B cell (primary cell): ENCODE measurements around the gene HLA-DMA. TPM values are rescaled to one million over a fixed set of nuclear protein-coding genes. Genes with fewer than 3 reads are reported as not detected.

Experiments
- ATAC-seq: fragments of 200-7000 bp; cut with Tn5 transposase; one replicate; pipeline ENCODE4 v1.10.0; 2021; ENCODE audit warnings: low read depth, mild to moderate bottlenecking, moderate number of reproducible peaks, moderate library complexity
- CTCF ChIA-PET: fragments of 350-600 bp; sonication (Branson Sonifier 250); formaldehyde crosslinking; loops from one replicate; lab custom pipeline; 2021; ENCODE audit warnings: antibody characterized with exemption, inconsistent platforms; lab: Charles Lee
- POLR2A ChIA-PET: fragments of 350-600 bp; sonication (Branson Sonifier 250); formaldehyde crosslinking; loops from one replicate; lab custom pipeline; 2021; ENCODE audit warnings: antibody characterized with exemption; lab: Charles Lee
- DNase-seq: peaks from one replicate; pipeline ENCODE4 v3.0.0; 2013
- H2AFZ ChIP-seq: 2 replicates; pipeline ENCODE4 v1.6.1; 2012; ENCODE audit warnings: mild to moderate bottlenecking, low read depth, low read length; ENCODE audit not compliant: insufficient read depth, poor library complexity, severe bottlenecking
- H3K27ac ChIP-seq, 2 donors: 1 replicate in 1 of 2; 2 replicates in 1 of 2; pipeline ENCODE4 v1.5.1; 2012 to 2013; ENCODE audit warnings: low read length in 2 of 2, mild to moderate bottlenecking in 2 of 2, moderate library complexity in 1 of 2
- H3K27me3 ChIP-seq, 4 experiments: fragments of 200-600 bp in 1 of 4; sonication (generic) in 1 of 4; replicated peaks in 1 of 4; 1 replicate in 2 of 4; 2 replicates in 2 of 4; pipeline versions ENCODE4 v1.6.1 to v1.7.0; 2013 to 2016; ENCODE audit warnings: low read length in 3 of 4, mild to moderate bottlenecking in 2 of 4, mixed read lengths in 1 of 4, moderate library complexity in 1 of 4; ENCODE audit not compliant: insufficient read depth in 4 of 4, control insufficient read depth in 3 of 4; ENCODE audit errors: control extremely low read depth in 1 of 4
- H3K36me3 ChIP-seq, 2 experiments: replicated peaks in 1 of 2; 1 replicate in 1 of 2; 2 replicates in 1 of 2; pipeline versions ENCODE4 v1.6.1 to v1.7.1; 2013; ENCODE audit warnings: low read length in 1 of 2; ENCODE audit not compliant: insufficient read depth in 2 of 2, control insufficient read depth in 1 of 2; ENCODE audit errors: control extremely low read depth in 1 of 2, extremely low read depth in 1 of 2
- H3K4me1 ChIP-seq, 2 donors: fragments of 200-600 bp in 1 of 2; sonication (generic) in 1 of 2; 1 replicate in 1 of 2; 2 replicates in 1 of 2; pipeline versions ENCODE4 v1.5.1 to v1.6.1; 2013 to 2017; ENCODE audit warnings: low read length in 2 of 2; ENCODE audit not compliant: control insufficient read depth in 2 of 2, insufficient read depth in 2 of 2
- H3K4me2 ChIP-seq: replicated peaks from 2 replicates; pipeline ENCODE3; 2012; ENCODE audit warnings: mild to moderate bottlenecking, low read depth, low read length; ENCODE audit not compliant: poor library complexity, severe bottlenecking
- H3K4me3 ChIP-seq, 5 experiments: fragments of 200-600 bp in 1 of 5; sonication (generic) in 1 of 5; 1 replicate in 3 of 5; 2 replicates in 2 of 5; pipeline versions ENCODE4 v1.5.1 to v1.7.0; 2011 to 2016; ENCODE audit warnings: low read length in 4 of 5, mild to moderate bottlenecking in 4 of 5, low read depth in 2 of 5, control low read depth in 1 of 5, moderate library complexity in 1 of 5; ENCODE audit not compliant: insufficient read depth in 1 of 5; ENCODE audit errors: control extremely low read depth in 1 of 5, extremely low read depth in 1 of 5
- H3K79me2 ChIP-seq: fragments of 200-600 bp; sonication (generic); one replicate; pipeline ENCODE4 v1.6.0; 2016; ENCODE audit warnings: low read length; ENCODE audit not compliant: control insufficient read depth, insufficient read depth
- H3K9ac ChIP-seq: fragments of 200-600 bp; sonication (generic); 2 replicates; pipeline ENCODE4 v1.6.1; 2017; ENCODE audit warnings: mild to moderate bottlenecking, low read length, moderate library complexity
- H3K9me3 ChIP-seq, 3 donors: one replicate each; pipeline versions ENCODE4 v1.6.1 to v1.7.1; 2013; ENCODE audit warnings: low read length in 2 of 3; ENCODE audit not compliant: control insufficient read depth in 2 of 3, insufficient read depth in 1 of 3; ENCODE audit errors: control extremely low read depth in 1 of 3
- H4K20me1 ChIP-seq: 2 replicates; pipeline ENCODE4 v1.6.0; 2012; ENCODE audit warnings: mild to moderate bottlenecking, low read length; ENCODE audit not compliant: insufficient read depth, control insufficient read depth, poor library complexity, severe bottlenecking
- H3K27ac Mint-ChIP-seq: one replicate; pipeline ENCODE4 v1.8.0; 2021; ENCODE audit warnings: mixed read lengths
- H3K27me3 Mint-ChIP-seq: one replicate; pipeline ENCODE4 v1.8.0; 2021; ENCODE audit warnings: mixed read lengths
- H3K4me1 Mint-ChIP-seq: one replicate; pipeline ENCODE4 v1.8.0; 2021; ENCODE audit warnings: mixed read lengths
- H3K4me3 Mint-ChIP-seq: one replicate; pipeline ENCODE4 v1.8.0; 2021; ENCODE audit warnings: mixed read lengths
- H3K9me3 Mint-ChIP-seq: one replicate; pipeline ENCODE4 v1.8.0; 2022; ENCODE audit warnings: mixed read lengths; ENCODE audit not compliant: insufficient read depth
- CTCF ChIP-seq: fragments of 200-600 bp; IDR thresholded peaks from one replicate; pipeline ENCODE4 v1.8.0; 2022; ENCODE audit warnings: antibody characterized with exemption, mild to moderate bottlenecking
- EZH2 ChIP-seq: IDR thresholded peaks from 2 replicates; pipeline ENCODE4 v1.6.1; 2012; ENCODE audit warnings: borderline replicate concordance, low read depth, mild to moderate bottlenecking, moderate library complexity, low read length; ENCODE audit not compliant: insufficient read depth, poor library complexity, severe bottlenecking
- WGBS: methylation state at CpG from one replicate; pipeline ENCODE4 v1.1.5; 2013; ENCODE audit warnings: missing lambda C conversion rate; ENCODE audit not compliant: insufficient coverage; 5-methylcytosine and 5-hydroxymethylcytosine counted together
- intact Hi-C: fragments of 100-400 bp; cut with micrococcal nuclease; formaldehyde crosslinking; loops from one replicate; pipeline ENCODE4 v1.10.0; 2022
- polyA plus RNA-seq: library from polyadenylated mRNA; depleted of rRNA; stranded (reverse); fragments of >200 nt; gene quantifications from 2 replicates; pipeline ENCODE4 v1.2.3, GENCODE V29; 2012
- total RNA-seq, 2 donors: library from RNA; stranded (reverse); fragments of 120-200 nt in 1 of 2; gene quantifications; 1 replicate in 1 of 2; 2 replicates in 1 of 2; pipeline versions ENCODE4 v1.2.3 to v1.2.4, GENCODE V29; 2013 to 2022

The HLA-DMA gene
- total and polyA plus RNA-seq, 2 donors (not counting 1 experiment from before 2014, with no cell fraction given), result 558 to 925 TPM

GRCh38 chr6:32991972-32992371 is 39.1 kb upstream of the HLA-DMA start:
- H3K27ac ChIP-seq, result no peak overlapping the region
- Mint-ChIP-seq H3K4me1 (peaks cover 3% of the 10 kb centered on the region), H3K27me3 (peaks cover 4% of the 10 kb centered on the region), H3K4me3 (no peak overlapping the region), H3K27ac (no peak overlapping the region), H3K9me3 (no peaks in the 10 kb centered on the region)
- no peak overlapping the region for H3K9ac ChIP-seq
- no peaks in the 10 kb centered on the region for H4K20me1 ChIP-seq
- H3K4me1 ChIP-seq, result no peaks in the 10 kb centered on the region
- ChIA-PET CTCF (interaction anchor here (0.5 to 1.4 kb wide), 3 partner anchors 10 to 207 kb away, joined by 3 to 4 read pairs (median 3); no protein-coding TSS in a partner anchor), POLR2A (interaction anchor here (0.6 to 0.7 kb wide), 3 partner anchors 81 to 344 kb away, joined by 3 to 7 read pairs (median 3); no protein-coding TSS in a partner anchor)
- no peaks in the 10 kb centered on the region for H3K9me3 ChIP-seq
- no peak for ATAC-seq
- H3K27me3 ChIP-seq, result no peaks in the 10 kb centered on the region
- H2AFZ ChIP-seq, result no peak overlapping the region
- no peak for DNase-seq
- no peaks in the 10 kb centered on the region for H3K79me2 ChIP-seq
- H3K4me2 ChIP-seq, result no peak overlapping the region
- TF ChIP-seq EZH2 (no peak), CTCF (no peak)
- no peaks in the 10 kb centered on the region for H3K36me3 ChIP-seq
- intact Hi-C loops, result loop anchor here (10.0 kb wide), 1 partner anchor 1163 kb away; no protein-coding TSS in a partner anchor
- no peak overlapping the region for H3K4me3 ChIP-seq
- 83% methylated on average over 2 of the region's 4 CpGs for WGBS

GRCh38 chr6:32989368-32989767 is 36.5 kb upstream of the HLA-DMA start:
- Mint-ChIP-seq H3K9me3 (no peaks in the 10 kb centered on the region), H3K27ac (no peak overlapping the region), H3K4me1 (peaks cover 9% of the 10 kb centered on the region), H3K4me3 (no peak overlapping the region), H3K27me3 (peaks cover 4% of the 10 kb centered on the region)
- DNase-seq (no peak), ATAC-seq (no peak)
- TF ChIP-seq EZH2 (no peak), CTCF (no peak)
- no peak overlapping the region for H2AFZ ChIP-seq
- H3K27me3 ChIP-seq, result no peaks in the 10 kb centered on the region
- no peaks in the 10 kb centered on the region for H4K20me1 ChIP-seq
- H3K4me1 ChIP-seq, result peaks cover 6 to 7% of the 10 kb centered on the region in 2 donors
- intact Hi-C loops, result loop anchor here (10.0 kb wide), 1 partner anchor 575 kb away; no protein-coding TSS in a partner anchor
- H3K9ac ChIP-seq, result no peak overlapping the region
- WGBS, result no CpG with 5 or more reads among the region's 1 CpG
- no peaks in the 10 kb centered on the region for H3K79me2 ChIP-seq
- no peaks in the 10 kb centered on the region for H3K36me3 ChIP-seq
- no peak overlapping the region for H3K4me3 ChIP-seq
- no peaks in the 10 kb centered on the region for H3K9me3 ChIP-seq
- no peak overlapping the region for H3K4me2 ChIP-seq
- ChIA-PET CTCF (interaction anchor here (1.2 to 28.4 kb wide), 8 partner anchors 9 to 160 kb away, joined by 3 to 822 read pairs (median 6); partner anchors contain the start of genes BRD2 and HLA-DMA), POLR2A (no interaction called here)
- no peak overlapping the region for H3K27ac ChIP-seq
